IMR-90 (cell line): Measurements from ENCODE around the gene GRB10. TPM values are rescaled to one million over a fixed set of nuclear protein-coding genes. Genes with fewer than 3 reads are reported as not detected.

Source experiments
- ATAC-seq: fragments of 200-7000 bp; cut with Tn5 transposase; 2 replicates; pipeline ENCODE4 v1.9.1; 2020; ENCODE audit warnings: low read depth, mild to moderate bottlenecking, moderate library complexity
- BruUV-seq: library from RNA; stranded (reverse); fragments of 400-500 nt; replicated peaks from 2 replicates; lab custom pipeline; 2021; lab: Mats Ljungman, UMichigan
- CTCF ChIA-PET: fragments of 300-600 bp; formaldehyde crosslinking; extraction: SDS; loops from one replicate; lab custom pipeline; 2021; ENCODE audit warnings: antibody characterized with exemption; lab: Yijun Ruan, JAX
- POLR2A ChIA-PET: fragments of 300-600 bp; sonication (Branson Sonifier 250); formaldehyde crosslinking; loops from one replicate; lab custom pipeline; 2022; ENCODE audit warnings: antibody characterized with exemption; ENCODE audit not compliant: unreplicated experiment; lab: Charles Lee
- DNase-seq: peaks from one replicate; pipeline ENCODE4 v3.0.0; 2013
- H2AFZ ChIP-seq: replicated peaks from 2 replicates; pipeline ENCODE3; 2013; ENCODE audit warnings: low read length, mild to moderate bottlenecking; ENCODE audit not compliant: poor library complexity
- H2AK5ac ChIP-seq: 2 replicates; pipeline ENCODE4 v1.6.1; 2013; ENCODE audit warnings: low read depth, low read length, inconsistent platforms
- H2AK9ac ChIP-seq: replicated peaks from 2 replicates; pipeline ENCODE3; 2013; ENCODE audit warnings: mild to moderate bottlenecking, low read depth, low read length, moderate library complexity; ENCODE audit not compliant: poor library complexity
- H2BK120ac ChIP-seq: 2 replicates; pipeline ENCODE4 v1.6.1; 2013; ENCODE audit warnings: low read depth, low read length, inconsistent platforms
- H2BK15ac ChIP-seq: 3 replicates; pipeline ENCODE4 v1.6.1; 2013; ENCODE audit warnings: low read depth, low read length, inconsistent platforms
- H2BK20ac ChIP-seq: 2 replicates; pipeline ENCODE4 v1.6.1; 2013; ENCODE audit warnings: low read depth, mild to moderate bottlenecking, inconsistent platforms, low read length, moderate library complexity
- H2BK5ac ChIP-seq: 2 replicates; pipeline ENCODE4 v1.6.1; 2013; ENCODE audit warnings: mild to moderate bottlenecking, low read depth, low read length, inconsistent platforms; ENCODE audit not compliant: poor library complexity, severe bottlenecking
- H3K14ac ChIP-seq: replicated peaks from 2 replicates; pipeline ENCODE4 v1.6.1; 2013; ENCODE audit warnings: low read depth, low read length, inconsistent platforms
- H3K18ac ChIP-seq: 2 replicates; pipeline ENCODE4 v1.6.1; 2013; ENCODE audit warnings: low read depth, low read length, control low read depth
- H3K23ac ChIP-seq: 2 replicates; pipeline ENCODE4 v1.6.1; 2013; ENCODE audit warnings: low read depth, low read length, inconsistent platforms
- H3K27ac ChIP-seq: 2 replicates; pipeline ENCODE4 v1.5.1; 2013; ENCODE audit warnings: mild to moderate bottlenecking, control low read depth, low read length; ENCODE audit not compliant: insufficient read depth
- H3K27me3 ChIP-seq: 2 replicates; pipeline ENCODE4 v1.6.1; 2013; ENCODE audit warnings: low read length; ENCODE audit not compliant: control insufficient read depth, insufficient read depth
- H3K36me3 ChIP-seq: 2 replicates; pipeline ENCODE4 v1.6.1; 2013; ENCODE audit warnings: low read length, mixed read lengths; ENCODE audit not compliant: control insufficient read depth, insufficient read depth
- H3K4ac ChIP-seq: 2 replicates; pipeline ENCODE4 v1.6.1; 2013; ENCODE audit warnings: low read depth, low read length, inconsistent platforms
- H3K4me1 ChIP-seq: 2 replicates; pipeline ENCODE4 v1.6.1; 2013; ENCODE audit warnings: low read length, mixed read lengths; ENCODE audit not compliant: control insufficient read depth, insufficient read depth
- H3K4me2 ChIP-seq: 2 replicates; pipeline ENCODE4 v1.6.1; 2013; ENCODE audit warnings: low read depth, mild to moderate bottlenecking, control low read depth, low read length, moderate library complexity
- H3K4me3 ChIP-seq: 2 replicates; pipeline ENCODE4 v1.5.1; 2013; ENCODE audit warnings: low read depth, mild to moderate bottlenecking, control low read depth, low read length, moderate library complexity; ENCODE audit not compliant: insufficient read depth
- H3K56ac ChIP-seq: 2 replicates; pipeline ENCODE4 v1.6.1; 2013; ENCODE audit warnings: low read length, inconsistent platforms; ENCODE audit not compliant: insufficient read depth; ENCODE audit errors: extremely low read depth
- H3K79me1 ChIP-seq, 2 experiments: 2 replicates each; pipeline ENCODE4 v1.6.1; 2013; ENCODE audit warnings: low read length in 2 of 2, inconsistent platforms in 1 of 2, low read depth in 1 of 2
- H3K9ac ChIP-seq: 2 replicates; pipeline ENCODE4 v1.6.1; 2013; ENCODE audit warnings: low read depth, low read length, control low read depth
- H3K9me1 ChIP-seq: 2 replicates; pipeline ENCODE4 v1.6.1; 2013; ENCODE audit warnings: low read length, inconsistent platforms; ENCODE audit not compliant: insufficient read depth
- H3K9me3 ChIP-seq: 2 replicates; pipeline ENCODE4 v1.6.1; 2013; ENCODE audit warnings: low read length; ENCODE audit not compliant: control insufficient read depth, insufficient read depth
- H4K20me1 ChIP-seq: 2 replicates; pipeline ENCODE4 v1.6.1; 2013; ENCODE audit warnings: low read length, inconsistent platforms; ENCODE audit not compliant: insufficient read depth
- H4K5ac ChIP-seq: 2 replicates; pipeline ENCODE4 v1.6.1; 2013; ENCODE audit warnings: mild to moderate bottlenecking, low read depth, low read length, control low read depth
- H4K8ac ChIP-seq, 2 experiments: 2 replicates each; pipeline ENCODE4 v1.6.1; 2013; ENCODE audit warnings: low read depth in 2 of 2, low read length in 2 of 2, control low read depth in 1 of 2, inconsistent platforms in 1 of 2
- H4K91ac ChIP-seq: 2 replicates; pipeline ENCODE4 v1.6.1; 2013; ENCODE audit warnings: low read depth, low read length, inconsistent platforms; ENCODE audit not compliant: insufficient read depth
- BHLHE40 ChIP-seq: fragments of 150-350 bp; IDR thresholded peaks from 2 replicates; pipeline ENCODE4 v1.6.1; 2016; ENCODE audit warnings: mild to moderate bottlenecking, low read depth, low read length
- MAZ ChIP-seq: IDR thresholded peaks from 2 replicates; pipeline ENCODE4 v1.6.1; 2012; ENCODE audit warnings: low read depth, mild to moderate bottlenecking, low read length, improper control_type of control experiment, moderate library complexity, borderline replicate concordance
- RAD21 ChIP-seq: IDR thresholded peaks from 2 replicates; pipeline ENCODE4 v1.6.1; 2012; ENCODE audit warnings: low read length, improper control_type of control experiment
- RCOR1 ChIP-seq: IDR thresholded peaks from 2 replicates; pipeline ENCODE4 v1.6.1; 2012; ENCODE audit warnings: mild to moderate bottlenecking, low read length, improper control_type of control experiment; ENCODE audit not compliant: insufficient replicate concordance
- WGBS, 2 experiments: methylation state at CpG; one replicate each; pipeline versions ENCODE4 v1.1.5 to v1.1.7; 2013; ENCODE audit warnings: missing lambda C conversion rate in 2 of 2; ENCODE audit not compliant: insufficient read length in 1 of 2; ENCODE audit errors: extremely low coverage in 2 of 2; 5-methylcytosine and 5-hydroxymethylcytosine counted together
- dilution Hi-C: fragments of 300-500 bp; cut with HindIII; formaldehyde crosslinking; loops from one replicate; pipeline ENCODE4 v1.14.3; 2018; ENCODE audit warnings: low sequenced_read_pairs; ENCODE audit not compliant: unreplicated experiment
- in situ Hi-C: fragments of 300-500 bp; cut with MboI; formaldehyde crosslinking; loops from 3 replicates; pipeline ENCODE4 v1.14.3; 2019; ENCODE audit warnings: low sequenced_read_pairs, inconsistent platforms, mixed read lengths
- intact Hi-C: fragments of 100-400 bp; cut with micrococcal nuclease; formaldehyde crosslinking; loops from 2 replicates; pipeline ENCODE4 v1.10.0; 2022
- polyA plus RNA-seq, 3 experiments: library from polyadenylated mRNA; depleted of rRNA; stranded (reverse); fragments of >200 nt; gene quantifications; 2 replicates each; pipeline ENCODE4 v1.2.3, GENCODE V29; 2012; ENCODE audit warnings: low replicate concordance in 1 of 3
- total RNA-seq: library from RNA; depleted of rRNA; stranded (reverse); fragments of >200 nt; gene quantifications from 2 replicates; pipeline ENCODE4 v1.2.3, GENCODE V29; 2012
- TF ChIP-seq, protein P1 (sequence below): conservative IDR thresholded peaks from 2 replicates; pipeline ENCODE4 v1.5.1; 2012; ENCODE audit warnings: mild to moderate bottlenecking, low read depth, low read length, improper control_type of control experiment

GRB10 gene
- total and polyA plus RNA-seq, 2 of the 4 experiments (the other 2 are of a cell fraction) = 6.3 to 15.1 TPM

DNA sequence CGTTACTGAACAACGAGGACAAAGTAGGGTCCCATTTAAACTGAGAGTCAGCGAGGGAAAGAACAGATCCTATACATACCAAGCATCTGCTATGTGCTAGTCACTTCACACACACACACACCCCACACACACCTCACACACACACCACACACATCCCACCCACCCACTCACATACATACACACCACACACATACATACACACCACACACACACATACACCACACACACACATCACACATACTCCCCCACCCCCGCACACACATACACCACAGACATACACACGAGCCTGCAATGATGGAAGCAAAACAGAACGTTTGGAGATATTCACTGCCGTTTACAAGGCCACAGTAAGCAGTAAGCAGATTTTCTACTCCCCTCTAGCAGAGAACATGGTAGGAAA is 607 bp upstream of the GRB10 start:
- Histone ChIP-seq H3K4me2 (peak overlapping the region; percentile 55), H3K9ac (no peak overlapping the region), H2BK120ac (no peak overlapping the region), H3K4me3 (no peak overlapping the region; the same call in 1 of the 2 replicates), H3K79me1 (peaks cover 19 to 79% of the 10 kb centered on the region in 2 experiments), H2BK20ac (no peak overlapping the region), H3K4me1 (peaks cover 3% of the 10 kb centered on the region; the same call in 1 of the 2 replicates), H3K9me3 (peaks cover 2% of the 10 kb centered on the region; the same call in 1 of the 2 replicates), H2BK5ac (peak overlapping the region; percentile 63), H4K8ac (no peak overlapping the region), H4K5ac (no peak overlapping the region), H2BK15ac (no peak overlapping the region), H2AK5ac (no peak overlapping the region), H3K4ac (no peak overlapping the region), H2AFZ (no peak overlapping the region), H3K14ac (no peak overlapping the region), H2AK9ac (no peak overlapping the region), H3K36me3 (no peaks in the 10 kb centered on the region), H3K27me3 (no peaks in the 10 kb centered on the region), H3K56ac (no peak overlapping the region), H3K23ac (peak overlapping the region; percentile 25; the same call in 1 of the 2 replicates), H4K20me1 (peaks cover 91% of the 10 kb centered on the region), H3K27ac (no peak overlapping the region), H3K18ac (no peak overlapping the region), H3K9me1 (peaks cover 26% of the 10 kb centered on the region), H4K91ac (no peak overlapping the region)
- TF ChIP-seq, protein P1, sequence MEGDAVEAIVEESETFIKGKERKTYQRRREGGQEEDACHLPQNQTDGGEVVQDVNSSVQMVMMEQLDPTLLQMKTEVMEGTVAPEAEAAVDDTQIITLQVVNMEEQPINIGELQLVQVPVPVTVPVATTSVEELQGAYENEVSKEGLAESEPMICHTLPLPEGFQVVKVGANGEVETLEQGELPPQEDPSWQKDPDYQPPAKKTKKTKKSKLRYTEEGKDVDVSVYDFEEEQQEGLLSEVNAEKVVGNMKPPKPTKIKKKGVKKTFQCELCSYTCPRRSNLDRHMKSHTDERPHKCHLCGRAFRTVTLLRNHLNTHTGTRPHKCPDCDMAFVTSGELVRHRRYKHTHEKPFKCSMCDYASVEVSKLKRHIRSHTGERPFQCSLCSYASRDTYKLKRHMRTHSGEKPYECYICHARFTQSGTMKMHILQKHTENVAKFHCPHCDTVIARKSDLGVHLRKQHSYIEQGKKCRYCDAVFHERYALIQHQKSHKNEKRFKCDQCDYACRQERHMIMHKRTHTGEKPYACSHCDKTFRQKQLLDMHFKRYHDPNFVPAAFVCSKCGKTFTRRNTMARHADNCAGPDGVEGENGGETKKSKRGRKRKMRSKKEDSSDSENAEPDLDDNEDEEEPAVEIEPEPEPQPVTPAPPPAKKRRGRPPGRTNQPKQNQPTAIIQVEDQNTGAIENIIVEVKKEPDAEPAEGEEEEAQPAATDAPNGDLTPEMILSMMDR = no peak
- TF ChIP-seq RCOR1 (no peak), BHLHE40 (no peak), MAZ (no peak), RAD21 (no peak)
- CTCF ChIA-PET = no interaction called here
- dilution Hi-C loops = no loop called here
- in situ Hi-C loops = loop anchor here (25.0 kb wide), 1 partner anchor 279 kb away; no protein-coding TSS in a partner anchor
- BruUV-seq = no TSS peak
- POLR2A ChIA-PET = no interaction called here
- DNase-seq = no peak
- intact Hi-C loops = no loop called here
- WGBS, 2 experiments = 67% methylated on average over 2 of the region's 7 CpGs; no CpG with 5 or more reads in 1 of the 2 experiments
- ATAC-seq = no peak
